ENCODE results near the gene BBC3. TPM values are rescaled to one million over a fixed set of nuclear protein-coding genes. Genes with fewer than 3 reads are reported as not detected.

The BBC3 gene
- total RNA-seq, 1 donor from 2014 or later, result 18.6 TPM

DNA sequence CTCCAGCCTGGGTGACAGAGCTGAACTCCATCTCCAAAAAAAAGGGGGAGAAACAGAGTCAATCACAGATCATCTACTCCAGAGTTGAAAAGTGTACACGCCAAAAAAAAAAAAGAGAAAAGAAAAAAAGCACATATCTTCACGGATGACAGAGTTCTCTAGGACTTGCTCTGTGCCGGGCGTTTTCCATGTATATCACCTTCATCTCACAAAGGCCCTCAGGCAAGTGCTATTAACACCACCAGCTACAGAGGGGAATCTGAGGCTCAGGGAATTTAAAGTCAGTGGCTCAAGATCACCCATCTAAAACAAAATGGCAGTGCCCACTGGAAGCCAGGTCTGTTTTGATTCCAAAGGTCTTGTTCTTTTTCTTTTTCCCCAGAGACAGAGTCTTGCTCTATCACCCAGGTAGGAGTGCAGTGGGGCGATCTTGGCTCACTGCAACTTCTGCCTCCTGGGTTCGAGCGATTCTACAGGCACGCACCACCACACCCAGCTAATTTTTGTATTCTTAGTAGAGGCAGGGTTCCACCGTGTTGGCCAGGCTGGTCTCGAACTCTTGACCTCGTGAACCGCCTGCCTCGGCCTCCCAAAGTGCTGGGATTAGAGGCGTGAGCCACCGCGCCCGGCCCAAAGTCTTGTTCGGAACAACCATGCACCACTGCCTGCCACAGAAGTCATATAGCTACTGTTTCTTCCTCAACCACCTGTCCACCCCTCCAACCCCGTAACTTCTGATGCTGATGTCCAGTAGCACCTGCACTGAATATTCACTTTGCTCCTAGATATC lies 58.1 kb downstream of the BBC3 start:
- no peak for DNase-seq (ENCODE audit: low spot score)
- Mint-ChIP-seq H3K27ac (ENCODE audit: unreplicated experiment) (peak overlapping the region; percentile 82), H3K4me1 (ENCODE audit: unreplicated experiment) (no peaks in the 10 kb centered on the region), H3K9me3 (ENCODE audit: unreplicated experiment) (no peaks in the 10 kb centered on the region), H3K27me3 (ENCODE audit: unreplicated experiment) (peaks cover 2% of the 10 kb centered on the region), H3K4me3 (ENCODE audit: unreplicated experiment) (peak overlapping the region; percentile 47), H3K36me3 (ENCODE audit: low read depth, unreplicated experiment) (peaks cover 28% of the 10 kb centered on the region)
- no peak for TF ChIP-seq CTCF (IDR thresholded peaks at IDR 0.05; ENCODE audit: unreplicated experiment)

Small RNAs within 50 kb of the gene (microRNA-seq; reads per million reads assigned to microRNA genes)
- not detected for gene MIR3190 (ENCODE audit: unreplicated experiment)
- gene MIR3191 (ENCODE audit: unreplicated experiment), result not detected

Other genes starting within 250 kb of the BBC3 start
- 1.0 TPM for gene NPAS1, start 211.4 kb downstream of the BBC3 start, total RNA-seq (ENCODE audit: unreplicated experiment)
- 46.7 TPM for gene TMEM160, start 182.6 kb downstream of the BBC3 start, total RNA-seq (ENCODE audit: unreplicated experiment)
- 56.7 TPM for gene ZC3H4, start 117.4 kb downstream of the BBC3 start, total RNA-seq (ENCODE audit: unreplicated experiment)
- gene SAE1, start 100.4 kb downstream of the BBC3 start, total RNA-seq (ENCODE audit: unreplicated experiment), result 134 TPM
- gene CCDC9, start 25.3 kb upstream of the BBC3 start, total RNA-seq (ENCODE audit: unreplicated experiment), result 28.0 TPM
- 4.8 TPM for gene INAFM1, start 43.7 kb upstream of the BBC3 start, total RNA-seq (ENCODE audit: unreplicated experiment)
- gene C5AR1, start 78.7 kb upstream of the BBC3 start, total RNA-seq (ENCODE audit: unreplicated experiment), result 0.56 TPM
- 0.59 TPM for gene C5AR2, start 101.0 kb upstream of the BBC3 start, total RNA-seq (ENCODE audit: unreplicated experiment)
- gene DHX34, start 118.1 kb upstream of the BBC3 start, total RNA-seq (ENCODE audit: unreplicated experiment), result 19.4 TPM
- gene MEIS3, start 188.3 kb upstream of the BBC3 start, total RNA-seq (ENCODE audit: unreplicated experiment), result 2.7 TPM
- 0.80 TPM for gene SLC8A2, start 240.7 kb upstream of the BBC3 start, total RNA-seq (ENCODE audit: unreplicated experiment)

Data from endothelial cell (in vitro differentiated cells).